Activated T-cell treated with anti-CD3 and anti-CD28 coated beads, Interleukin-2, amount 50 U/mL, for 4 hours (primary cell): ENCODE results near the gene ICE1. TPM values are rescaled to one million over a fixed set of nuclear protein-coding genes. Genes with fewer than 3 reads are reported as not detected.
A peak's percentile ranks its signal among the peaks of the same experiment; 100 is the strongest.
"Not testable (repeated sequence)": the region's sequence is repeated elsewhere in the genome, so short reads cannot be mapped to it uniquely, and the experiment has no call there.

Experiments
- ATAC-seq, 2 donors: fragments of 200-7000 bp; cut with Tn5 transposase; one replicate each; pipeline ENCODE4 v1.10.0; 2021
- DNase-seq: peaks from one replicate; pipeline ENCODE4 v3.0.0-alpha.2; 2020
- H3K27me3 Mint-ChIP-seq: one replicate; pipeline ENCODE4 v1.8.0; 2021; ENCODE audit warnings: low read depth, mixed read lengths
- H3K36me3 Mint-ChIP-seq: one replicate; pipeline ENCODE4 v1.8.0; 2022; ENCODE audit warnings: mixed read lengths; ENCODE audit not compliant: insufficient read depth
- H3K4me1 Mint-ChIP-seq: one replicate; pipeline ENCODE4 v1.8.0; 2021; ENCODE audit warnings: low read depth, mixed read lengths
- H3K4me3 Mint-ChIP-seq: one replicate; pipeline ENCODE4 v1.8.0; 2021; ENCODE audit warnings: mild to moderate bottlenecking, moderate library complexity, mixed read lengths
- H3K9me3 Mint-ChIP-seq: one replicate; pipeline ENCODE4 v1.8.0; 2021; ENCODE audit warnings: mixed read lengths
- total RNA-seq, 3 donors: library from RNA; stranded (reverse); gene quantifications; one replicate each; pipeline ENCODE4 v1.2.1, GENCODE V29; 2021

ICE1 gene
- total RNA-seq, 3 donors from 2014 or later: 40.2 to 42.0 (median 41.1) TPM

GRCh38 chr5:5454391-5454790 lies 31.9 kb downstream of the ICE1 start:
- DNase-seq (no peak), ATAC-seq (no peak)
- no peaks in the 10 kb centered on the region for H3K4me1 Mint-ChIP-seq
- H3K36me3 Mint-ChIP-seq: peaks cover 53% of the 10 kb centered on the region
- H3K4me3 Mint-ChIP-seq: no peak overlapping the region
- H3K9me3 Mint-ChIP-seq: no peaks in the 10 kb centered on the region
- H3K27me3 Mint-ChIP-seq: no peaks in the 10 kb centered on the region

GRCh38 chr5:5456858-5457257 lies 34.4 kb downstream of the ICE1 start:
- no peaks in the 10 kb centered on the region for H3K4me1 Mint-ChIP-seq
- no peak overlapping the region for H3K4me3 Mint-ChIP-seq
- H3K9me3 Mint-ChIP-seq: no peaks in the 10 kb centered on the region
- H3K36me3 Mint-ChIP-seq: peaks cover 63% of the 10 kb centered on the region
- DNase-seq (no peak), ATAC-seq (no peak)
- H3K27me3 Mint-ChIP-seq: no peaks in the 10 kb centered on the region

GRCh38 chr5:5460311-5460710 lies 37.8 kb downstream of the ICE1 start:
- Mint-ChIP-seq H3K9me3 (no peaks in the 10 kb centered on the region), H3K4me3 (no peak overlapping the region), H3K27me3 (no peaks in the 10 kb centered on the region), H3K4me1 (no peaks in the 10 kb centered on the region), H3K36me3 (peaks cover 72% of the 10 kb centered on the region)
- ATAC-seq (no peak), DNase-seq (no peak)

GRCh38 chr5:5461012-5461411 lies 38.5 kb downstream of the ICE1 start:
- Mint-ChIP-seq H3K9me3 (no peaks in the 10 kb centered on the region), H3K36me3 (peaks cover 70% of the 10 kb centered on the region), H3K4me1 (no peaks in the 10 kb centered on the region), H3K4me3 (no peak overlapping the region), H3K27me3 (no peaks in the 10 kb centered on the region)
- no peak for DNase-seq
- no peak for ATAC-seq

- Mint-ChIP-seq H3K9me3 (no peaks in the 10 kb centered on the region), H3K36me3 (peaks cover 69% of the 10 kb centered on the region), H3K4me3 (no peak overlapping the region), H3K4me1 (no peaks in the 10 kb centered on the region), H3K27me3 (no peaks in the 10 kb centered on the region)
- DNase-seq (no peak), ATAC-seq (no peak)
Observed at GRCh38 chr5:5464036-5464715, 41.7 kb downstream of the ICE1 start.

GRCh38 chr5:5466227-5466626 lies 43.8 kb downstream of the ICE1 start:
- Mint-ChIP-seq H3K36me3 (peaks cover 55% of the 10 kb centered on the region), H3K27me3 (no peaks in the 10 kb centered on the region)
- no peak for ATAC-seq

GRCh38 chr5:5467737-5468136 lies 45.3 kb downstream of the ICE1 start:
- H3K36me3 Mint-ChIP-seq: peaks cover 40% of the 10 kb centered on the region
- no peaks in the 10 kb centered on the region for H3K27me3 Mint-ChIP-seq
- no peak overlapping the region for H3K4me3 Mint-ChIP-seq
- H3K4me1 Mint-ChIP-seq: no peaks in the 10 kb centered on the region
- no peaks in the 10 kb centered on the region for H3K9me3 Mint-ChIP-seq
- ATAC-seq (no peak), DNase-seq (no peak)

More at GRCh38 chr5:5466227-5466626, 43.8 kb downstream of the ICE1 start:
- Mint-ChIP-seq H3K9me3 (no peaks in the 10 kb centered on the region), H3K4me1 (no peaks in the 10 kb centered on the region), H3K4me3 (no peak overlapping the region)
- DNase-seq: no peak

- Mint-ChIP-seq H3K4me3 (no peak overlapping the region), H3K4me1 (no peaks in the 10 kb centered on the region), H3K9me3 (no peaks in the 10 kb centered on the region), H3K36me3 (peaks cover 40% of the 10 kb centered on the region), H3K27me3 (no peaks in the 10 kb centered on the region)
- DNase-seq: no peak
- ATAC-seq: no peak
Observed at GRCh38 chr5:5470933-5471332, 48.5 kb downstream of the ICE1 start.

GRCh38 chr5:5473226-5473625 lies 50.7 kb downstream of the ICE1 start:
- DNase-seq (no peak), ATAC-seq (no peak)
- Mint-ChIP-seq H3K4me1 (no peaks in the 10 kb centered on the region), H3K9me3 (no peaks in the 10 kb centered on the region), H3K27me3 (no peaks in the 10 kb centered on the region), H3K36me3 (peaks cover 42% of the 10 kb centered on the region), H3K4me3 (no peak overlapping the region)

- H3K4me1 Mint-ChIP-seq: peaks cover 5% of the 10 kb centered on the region
- no peak overlapping the region for H3K4me3 Mint-ChIP-seq
- peaks cover 39% of the 10 kb centered on the region for H3K36me3 Mint-ChIP-seq
- DNase-seq (no peak), ATAC-seq (no peak)
- no peaks in the 10 kb centered on the region for H3K27me3 Mint-ChIP-seq
- no peaks in the 10 kb centered on the region for H3K9me3 Mint-ChIP-seq
Observed at GRCh38 chr5:5474961-5475360, 52.5 kb downstream of the ICE1 start.

- H3K4me1 Mint-ChIP-seq: peaks cover 12% of the 10 kb centered on the region
Observed at GRCh38 chr5:5475975-5476374, 53.5 kb downstream of the ICE1 start.

GRCh38 chr5:5479578-5479977 lies 57.1 kb downstream of the ICE1 start:
- H3K4me3 Mint-ChIP-seq, H3K9me3 Mint-ChIP-seq, H3K27me3 Mint-ChIP-seq, DNase-seq, ATAC-seq: not testable (repeated sequence)
- peaks cover 38% of the 10 kb centered on the region for H3K36me3 Mint-ChIP-seq
- peaks cover 21% of the 10 kb centered on the region for H3K4me1 Mint-ChIP-seq

More at GRCh38 chr5:5475975-5476374, 53.5 kb downstream of the ICE1 start:
- H3K27me3 Mint-ChIP-seq: no peaks in the 10 kb centered on the region
- H3K9me3 Mint-ChIP-seq: no peaks in the 10 kb centered on the region
- H3K36me3 Mint-ChIP-seq: peaks cover 39% of the 10 kb centered on the region
- ATAC-seq (no peak), DNase-seq (no peak)
- H3K4me3 Mint-ChIP-seq: no peak overlapping the region

- no peak for ATAC-seq
- no peaks in the 10 kb centered on the region for H3K27me3 Mint-ChIP-seq
- no peak for DNase-seq
- peaks cover 21% of the 10 kb centered on the region for H3K4me1 Mint-ChIP-seq
- H3K9me3 Mint-ChIP-seq: no peaks in the 10 kb centered on the region
- H3K4me3 Mint-ChIP-seq: no peak overlapping the region
- peaks cover 30% of the 10 kb centered on the region for H3K36me3 Mint-ChIP-seq
Observed at GRCh38 chr5:5480481-5481111, 58.1 kb downstream of the ICE1 start.

GRCh38 chr5:5481206-5481605 lies 58.7 kb downstream of the ICE1 start:
- DNase-seq: no peak
- Mint-ChIP-seq H3K36me3 (peaks cover 27% of the 10 kb centered on the region), H3K4me1 (peaks cover 22% of the 10 kb centered on the region), H3K27me3 (no peaks in the 10 kb centered on the region), H3K9me3 (no peaks in the 10 kb centered on the region), H3K4me3 (peak overlapping the region; percentile 20)
- ATAC-seq: peak in 1 of 2 donors; percentile 23

GRCh38 chr5:5481633-5482032 lies 59.2 kb downstream of the ICE1 start:
- no peak for ATAC-seq
- DNase-seq: no peak
- Mint-ChIP-seq H3K4me1 (peaks cover 22% of the 10 kb centered on the region), H3K27me3 (no peaks in the 10 kb centered on the region), H3K9me3 (no peaks in the 10 kb centered on the region), H3K36me3 (peaks cover 23% of the 10 kb centered on the region), H3K4me3 (no peak overlapping the region)
